Astrocyte (in vitro differentiated cells and primary cell): ENCODE measurements around the gene B3GALNT1. TPM values are rescaled to one million over a fixed set of nuclear protein-coding genes. Genes with fewer than 3 reads are reported as not detected.

Experiments
- DNase-seq: peaks from one replicate; pipeline ENCODE4 v3.0.0-alpha.2; 2010; ENCODE audit warnings: low read depth
- FAIRE-seq: peaks from 2 replicates; lab custom pipeline; 2011; peaks lifted over from hg19 to GRCh38; lab: Jason Lieb, UNC
- H2AFZ ChIP-seq: 2 replicates; pipeline ENCODE4 v1.6.0; 2012; ENCODE audit warnings: low read depth, low read length, inconsistent platforms
- H3K27ac ChIP-seq: 2 replicates; pipeline ENCODE4 v1.5.1; 2011; ENCODE audit warnings: low read depth, low read length, inconsistent platforms
- H3K27me3 ChIP-seq: 2 replicates; pipeline ENCODE4 v1.6.0; 2011; ENCODE audit warnings: low read length, inconsistent platforms; ENCODE audit not compliant: insufficient read depth
- H3K36me3 ChIP-seq: 2 replicates; pipeline ENCODE4 v1.5.1; 2011; ENCODE audit warnings: low read length, inconsistent platforms; ENCODE audit not compliant: insufficient read depth
- H3K4me1 ChIP-seq: 2 replicates; pipeline ENCODE4 v1.5.1; 2011; ENCODE audit warnings: low read length, inconsistent platforms; ENCODE audit not compliant: insufficient read depth
- H3K4me2 ChIP-seq: 2 replicates; pipeline ENCODE4 v1.6.0; 2012; ENCODE audit warnings: low read length, inconsistent platforms
- H3K4me3 ChIP-seq: 2 replicates; pipeline ENCODE4 v1.5.1; 2011; ENCODE audit warnings: low read depth, mild to moderate bottlenecking, low read length, inconsistent platforms; ENCODE audit not compliant: insufficient read depth
- H3K79me2 ChIP-seq: 2 replicates; pipeline ENCODE4 v1.6.0; 2012; ENCODE audit warnings: mild to moderate bottlenecking, low read length, inconsistent platforms; ENCODE audit not compliant: insufficient read depth
- H3K9ac ChIP-seq: 2 replicates; pipeline ENCODE4 v1.6.0; 2012; ENCODE audit warnings: mild to moderate bottlenecking, low read length, inconsistent platforms
- H3K9me3 ChIP-seq: 2 replicates; pipeline ENCODE4 v1.5.1; 2012; ENCODE audit warnings: low read depth, mild to moderate bottlenecking, low read length, inconsistent platforms; ENCODE audit not compliant: insufficient read depth
- H4K20me1 ChIP-seq: 2 replicates; pipeline ENCODE4 v1.6.0; 2012; ENCODE audit warnings: low read length, inconsistent platforms; ENCODE audit not compliant: insufficient read depth
- H3K27ac Mint-ChIP-seq: one replicate; pipeline ENCODE4 v1.8.0; 2021; ENCODE audit warnings: mild to moderate bottlenecking, mixed read lengths; ENCODE audit not compliant: unreplicated experiment
- H3K27me3 Mint-ChIP-seq: one replicate; pipeline ENCODE4 v1.8.0; 2021; ENCODE audit warnings: low read depth, mixed read lengths; ENCODE audit not compliant: unreplicated experiment
- H3K36me3 Mint-ChIP-seq: one replicate; pipeline ENCODE4 v1.8.0; 2021; ENCODE audit warnings: low read depth, mixed read lengths; ENCODE audit not compliant: unreplicated experiment
- H3K4me1 Mint-ChIP-seq: one replicate; pipeline ENCODE4 v1.8.0; 2021; ENCODE audit warnings: low read depth, mixed read lengths; ENCODE audit not compliant: unreplicated experiment
- H3K4me3 Mint-ChIP-seq: one replicate; pipeline ENCODE4 v1.8.0; 2021; ENCODE audit warnings: mild to moderate bottlenecking, moderate library complexity, mixed read lengths; ENCODE audit not compliant: unreplicated experiment
- H3K9me3 Mint-ChIP-seq: one replicate; pipeline ENCODE4 v1.8.0; 2021; ENCODE audit warnings: mild to moderate bottlenecking, mixed read lengths; ENCODE audit not compliant: unreplicated experiment
- EZH2 ChIP-seq: IDR thresholded peaks from 2 replicates; pipeline ENCODE4 v1.6.1; 2012; ENCODE audit warnings: mild to moderate bottlenecking, low read length, inconsistent platforms; ENCODE audit not compliant: insufficient read depth
- total RNA-seq: library from RNA; stranded (reverse); gene quantifications from 2 replicates; pipeline ENCODE4 v1.2.1, GENCODE V29; 2021
- TF ChIP-seq, protein P1 (sequence below): IDR thresholded peaks from 2 replicates; pipeline ENCODE4 v1.5.1; 2011; ENCODE audit warnings: low read depth, mild to moderate bottlenecking, inconsistent platforms, low read length, moderate library complexity; ENCODE audit not compliant: insufficient read depth

Gene B3GALNT1
- total RNA-seq, 1 donor from 2014 or later = 12.8 TPM

DNA sequence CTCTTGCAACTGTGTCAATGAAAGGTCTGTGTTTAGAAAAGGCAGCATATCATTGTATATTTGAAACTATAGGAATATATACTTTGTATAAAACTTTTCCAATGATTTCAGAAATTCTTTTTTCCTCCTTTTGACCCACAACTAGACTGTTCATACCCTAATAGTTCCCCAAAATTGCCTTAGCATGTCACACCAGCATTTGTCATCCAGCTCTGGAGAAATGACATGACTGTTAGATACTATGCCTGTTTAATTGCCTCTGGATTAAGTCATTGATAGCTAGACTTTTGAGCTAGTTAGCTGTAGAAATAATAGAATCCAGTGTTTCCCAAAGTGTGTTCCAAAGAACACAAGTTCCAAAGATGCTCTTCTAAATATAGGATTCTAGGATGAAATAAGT lies 32.4 kb downstream of the B3GALNT1 start:
- Mint-ChIP-seq H3K27me3 (peaks cover 1% of the 10 kb centered on the region), H3K9me3 (no peaks in the 10 kb centered on the region), H3K4me1 (peaks cover 9% of the 10 kb centered on the region), H3K27ac (no peak overlapping the region), H3K36me3 (no peaks in the 10 kb centered on the region), H3K4me3 (no peak overlapping the region)
- Histone ChIP-seq H3K9me3 (no peaks in the 10 kb centered on the region), H3K27me3 (no peaks in the 10 kb centered on the region), H3K9ac (no peak overlapping the region), H3K27ac (no peak overlapping the region), H3K4me2 (no peak overlapping the region), H3K4me3 (no peak overlapping the region), H3K4me1 (peaks cover 12% of the 10 kb centered on the region), H4K20me1 (no peaks in the 10 kb centered on the region), H2AFZ (no peak overlapping the region), H3K36me3 (no peaks in the 10 kb centered on the region), H3K79me2 (no peaks in the 10 kb centered on the region)
- no peak for TF ChIP-seq EZH2
- TF ChIP-seq, protein P1, sequence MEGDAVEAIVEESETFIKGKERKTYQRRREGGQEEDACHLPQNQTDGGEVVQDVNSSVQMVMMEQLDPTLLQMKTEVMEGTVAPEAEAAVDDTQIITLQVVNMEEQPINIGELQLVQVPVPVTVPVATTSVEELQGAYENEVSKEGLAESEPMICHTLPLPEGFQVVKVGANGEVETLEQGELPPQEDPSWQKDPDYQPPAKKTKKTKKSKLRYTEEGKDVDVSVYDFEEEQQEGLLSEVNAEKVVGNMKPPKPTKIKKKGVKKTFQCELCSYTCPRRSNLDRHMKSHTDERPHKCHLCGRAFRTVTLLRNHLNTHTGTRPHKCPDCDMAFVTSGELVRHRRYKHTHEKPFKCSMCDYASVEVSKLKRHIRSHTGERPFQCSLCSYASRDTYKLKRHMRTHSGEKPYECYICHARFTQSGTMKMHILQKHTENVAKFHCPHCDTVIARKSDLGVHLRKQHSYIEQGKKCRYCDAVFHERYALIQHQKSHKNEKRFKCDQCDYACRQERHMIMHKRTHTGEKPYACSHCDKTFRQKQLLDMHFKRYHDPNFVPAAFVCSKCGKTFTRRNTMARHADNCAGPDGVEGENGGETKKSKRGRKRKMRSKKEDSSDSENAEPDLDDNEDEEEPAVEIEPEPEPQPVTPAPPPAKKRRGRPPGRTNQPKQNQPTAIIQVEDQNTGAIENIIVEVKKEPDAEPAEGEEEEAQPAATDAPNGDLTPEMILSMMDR = no peak
- FAIRE-seq (no peak), DNase-seq (no peak)

DNA sequence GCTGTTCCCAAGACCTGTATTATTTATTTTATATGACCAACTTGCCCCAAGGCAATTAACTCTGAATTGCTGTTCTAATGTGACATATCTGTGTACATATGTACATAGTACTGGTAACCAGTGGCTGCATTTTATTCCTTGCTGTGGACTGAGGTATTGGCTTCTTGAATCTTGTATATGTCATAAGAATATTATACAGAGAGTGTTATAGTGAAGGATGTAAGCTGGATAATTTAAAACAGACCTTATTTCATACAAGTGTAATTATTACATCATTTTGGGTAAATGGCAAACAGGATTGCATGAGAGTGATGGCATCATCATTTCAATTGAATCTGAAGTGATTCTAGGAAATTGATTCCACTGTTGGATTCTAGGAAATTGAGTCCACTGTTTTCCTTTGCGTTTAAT lies 32.9 kb downstream of the B3GALNT1 start:
- Mint-ChIP-seq H3K9me3 (no peaks in the 10 kb centered on the region), H3K27me3 (peaks cover 1% of the 10 kb centered on the region), H3K4me3 (no peak overlapping the region), H3K4me1 (peaks cover 9% of the 10 kb centered on the region), H3K27ac (no peak overlapping the region), H3K36me3 (no peaks in the 10 kb centered on the region)
- H3K36me3 ChIP-seq = no peaks in the 10 kb centered on the region
- H4K20me1 ChIP-seq = no peaks in the 10 kb centered on the region
- no peak overlapping the region for H2AFZ ChIP-seq
- DNase-seq = no peak
- TF ChIP-seq EZH2 = no peak
- TF ChIP-seq, protein P1 = no peak
- no peak overlapping the region for H3K4me2 ChIP-seq
- H3K4me3 ChIP-seq = no peak overlapping the region
- H3K9ac ChIP-seq = no peak overlapping the region
- no peaks in the 10 kb centered on the region for H3K27me3 ChIP-seq
- no peak overlapping the region for H3K27ac ChIP-seq
- no peak for FAIRE-seq
- H3K9me3 ChIP-seq = no peaks in the 10 kb centered on the region
- H3K4me1 ChIP-seq = peaks cover 12% of the 10 kb centered on the region
- no peaks in the 10 kb centered on the region for H3K79me2 ChIP-seq

DNA sequence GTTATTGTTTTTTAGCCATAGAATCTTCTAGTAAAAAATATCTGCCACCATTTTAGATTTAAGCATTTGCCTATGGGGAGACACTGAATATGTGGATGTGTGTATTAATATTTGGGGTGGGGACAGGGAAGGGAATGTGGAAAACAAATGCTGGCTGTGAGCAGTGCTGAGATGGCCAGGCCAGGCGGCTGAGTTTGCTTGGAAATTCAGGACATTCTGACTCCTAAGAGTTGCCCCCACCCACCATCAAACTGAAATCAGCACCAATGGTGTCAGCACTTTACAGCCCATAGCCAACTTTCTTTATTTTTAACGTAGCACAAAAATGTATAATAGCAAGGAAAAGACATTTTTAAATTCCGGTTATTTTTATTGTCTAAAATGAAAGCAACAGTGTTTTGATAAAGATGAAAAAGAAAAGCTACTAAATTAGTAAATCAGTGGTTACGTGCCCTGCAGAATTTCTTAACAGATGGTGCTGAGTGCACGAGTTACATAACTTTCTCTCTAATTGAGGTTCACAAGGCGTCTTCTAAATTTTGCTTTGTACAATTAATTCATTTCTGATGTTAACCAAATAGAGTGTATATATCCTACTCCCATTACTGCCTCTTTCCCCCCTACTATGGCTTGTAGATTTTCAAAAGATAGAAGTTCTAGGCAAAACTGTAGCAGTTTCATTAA lies 34.0 kb downstream of the B3GALNT1 start:
- Histone ChIP-seq H2AFZ (no peak overlapping the region), H3K4me1 (peaks cover 12% of the 10 kb centered on the region), H4K20me1 (no peaks in the 10 kb centered on the region), H3K4me3 (no peak overlapping the region), H3K9me3 (no peaks in the 10 kb centered on the region), H3K36me3 (no peaks in the 10 kb centered on the region), H3K9ac (no peak overlapping the region), H3K27ac (no peak overlapping the region), H3K27me3 (no peaks in the 10 kb centered on the region), H3K4me2 (no peak overlapping the region), H3K79me2 (no peaks in the 10 kb centered on the region)
- Mint-ChIP-seq H3K9me3 (no peaks in the 10 kb centered on the region), H3K27ac (no peak overlapping the region), H3K4me3 (no peak overlapping the region), H3K27me3 (peaks cover 1% of the 10 kb centered on the region), H3K4me1 (peaks cover 9% of the 10 kb centered on the region), H3K36me3 (no peaks in the 10 kb centered on the region)
- TF ChIP-seq, protein P1 = no peak
- TF ChIP-seq EZH2 = no peak
- no peak for DNase-seq
- no peak for FAIRE-seq
